Mucosa of stomach (tissue), 1 donor: Measurements from ENCODE around the gene ITGA1.

Source experiments
- H3K27me3 ChIP-seq: one replicate; pipeline ENCODE4 v1.7.0; 2013; ENCODE audit warnings: mild to moderate bottlenecking, low read length; ENCODE audit not compliant: control insufficient read depth, insufficient read depth
- H3K36me3 ChIP-seq: one replicate; pipeline ENCODE4 v1.7.0; 2013; ENCODE audit warnings: low read length; ENCODE audit not compliant: control insufficient read depth, insufficient read depth
- H3K4me1 ChIP-seq: one replicate; pipeline ENCODE4 v1.7.0; 2013; ENCODE audit warnings: mild to moderate bottlenecking, low read length; ENCODE audit not compliant: control insufficient read depth, insufficient read depth
- H3K4me3 ChIP-seq: one replicate; pipeline ENCODE4 v1.7.0; 2013; ENCODE audit warnings: low read length
- H3K9ac ChIP-seq: one replicate; pipeline ENCODE4 v1.7.0; 2013; ENCODE audit warnings: mild to moderate bottlenecking, low read length, moderate library complexity
- H3K9me3 ChIP-seq: one replicate; pipeline ENCODE4 v1.7.0; 2013; ENCODE audit warnings: mild to moderate bottlenecking, low read length, moderate library complexity; ENCODE audit not compliant: control insufficient read depth
- donor health status: Pancreatic carcinoma.

ITGA1 gene

DNA sequence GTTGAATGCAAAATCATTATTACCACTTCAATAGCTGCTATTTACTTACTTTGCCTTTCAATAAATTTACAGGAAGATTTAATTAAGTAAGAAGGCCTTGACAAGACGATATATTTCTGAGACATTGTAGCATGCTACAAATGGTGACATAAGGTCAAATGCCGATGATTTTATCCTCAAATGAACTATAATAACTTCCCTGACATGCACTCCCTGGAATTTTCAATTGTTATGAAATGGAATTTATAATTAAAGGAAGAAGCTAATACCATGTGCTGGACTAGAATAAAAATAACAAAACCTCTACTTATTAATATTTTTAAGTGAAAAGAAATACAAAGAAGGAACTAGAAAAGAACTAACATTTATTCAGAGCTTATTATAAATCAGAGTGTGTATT, 30.2 kb upstream of the ITGA1 start:
- no peaks in the 10 kb centered on the region for H3K9me3 ChIP-seq
- H3K9ac ChIP-seq: no peak overlapping the region
- H3K27me3 ChIP-seq: no peaks in the 10 kb centered on the region
- H3K36me3 ChIP-seq: no peaks in the 10 kb centered on the region
- H3K4me3 ChIP-seq: no peak overlapping the region
- H3K4me1 ChIP-seq: no peaks in the 10 kb centered on the region

DNA sequence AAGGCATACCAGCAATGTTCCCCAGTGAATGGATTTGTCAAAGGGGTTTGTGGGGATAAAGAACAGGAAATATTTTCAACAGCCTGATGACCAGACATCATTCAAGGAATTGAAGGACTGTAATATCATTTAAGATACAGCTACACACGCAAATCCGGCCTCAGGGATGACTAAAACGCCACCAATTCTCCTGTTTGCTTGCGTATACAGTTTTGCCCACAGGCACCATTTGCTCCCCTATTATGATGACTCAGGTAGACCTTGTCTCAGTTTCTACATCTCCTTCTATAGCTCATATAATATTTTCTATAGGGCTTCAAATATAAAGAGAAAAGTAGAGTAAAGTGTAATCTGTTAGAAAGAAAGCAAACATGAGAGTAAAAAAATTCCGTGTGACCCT, 29.7 kb upstream of the ITGA1 start:
- Histone ChIP-seq H3K4me3 (no peak overlapping the region), H3K4me1 (no peaks in the 10 kb centered on the region), H3K27me3 (no peaks in the 10 kb centered on the region), H3K9me3 (no peaks in the 10 kb centered on the region), H3K36me3 (no peaks in the 10 kb centered on the region), H3K9ac (no peak overlapping the region)

DNA sequence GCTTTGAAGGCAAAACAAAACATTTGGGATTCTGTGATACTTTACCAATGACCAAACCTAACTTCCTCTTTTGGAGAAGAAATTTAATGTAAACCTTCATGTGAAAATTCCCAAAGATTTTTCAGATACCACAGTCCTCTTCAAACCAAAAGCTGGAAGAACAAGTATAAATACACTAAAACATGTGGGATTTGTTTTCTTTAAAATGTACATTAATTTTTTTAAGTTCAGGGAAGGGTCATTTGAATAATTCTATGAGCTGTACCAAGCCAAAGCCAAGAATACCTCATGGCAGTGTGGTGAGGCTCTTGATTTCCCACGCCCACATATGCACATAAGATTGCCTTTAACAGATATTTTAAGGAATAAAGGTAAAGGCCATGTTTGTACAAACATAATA, 28.4 kb upstream of the ITGA1 start:
- Histone ChIP-seq H3K27me3 (no peaks in the 10 kb centered on the region), H3K9ac (no peak overlapping the region), H3K9me3 (no peaks in the 10 kb centered on the region), H3K36me3 (no peaks in the 10 kb centered on the region), H3K4me3 (no peak overlapping the region), H3K4me1 (no peaks in the 10 kb centered on the region)

DNA sequence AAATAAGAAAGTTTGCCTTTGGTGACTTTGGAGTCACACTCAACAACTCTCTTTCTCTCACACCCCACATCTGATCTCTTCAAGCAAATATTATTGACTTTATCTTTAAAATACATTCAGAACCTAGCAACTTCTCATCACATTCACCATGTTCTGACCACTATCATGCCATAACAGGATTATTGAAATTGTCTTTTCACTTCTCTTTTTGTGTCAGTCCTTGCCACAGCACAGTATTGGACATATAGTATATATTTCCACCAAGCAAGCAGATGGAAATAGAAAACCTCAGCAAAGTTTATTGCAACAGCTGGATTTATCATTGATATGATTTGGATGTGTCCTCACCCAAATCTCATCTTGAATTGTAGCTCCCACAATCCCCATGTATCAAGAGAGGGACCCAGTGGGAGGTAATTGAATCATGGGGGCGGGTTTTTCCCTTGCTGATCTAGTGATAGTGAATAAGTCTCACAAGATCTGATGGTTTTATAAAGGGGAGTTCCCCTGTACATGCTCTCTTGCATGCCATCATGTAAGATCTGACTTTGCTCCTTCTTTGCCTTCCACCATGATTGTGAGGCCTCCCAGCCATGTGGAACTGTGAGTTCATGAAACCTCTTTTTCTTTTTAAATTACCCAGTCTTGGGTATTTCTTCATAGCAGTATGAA, 26.9 kb upstream of the ITGA1 start:
- H3K27me3 ChIP-seq: no peaks in the 10 kb centered on the region
- H3K9ac ChIP-seq: no peak overlapping the region
- H3K36me3 ChIP-seq: no peaks in the 10 kb centered on the region
- H3K9me3 ChIP-seq: no peaks in the 10 kb centered on the region
- H3K4me1 ChIP-seq: no peaks in the 10 kb centered on the region
- no peak overlapping the region for H3K4me3 ChIP-seq

DNA sequence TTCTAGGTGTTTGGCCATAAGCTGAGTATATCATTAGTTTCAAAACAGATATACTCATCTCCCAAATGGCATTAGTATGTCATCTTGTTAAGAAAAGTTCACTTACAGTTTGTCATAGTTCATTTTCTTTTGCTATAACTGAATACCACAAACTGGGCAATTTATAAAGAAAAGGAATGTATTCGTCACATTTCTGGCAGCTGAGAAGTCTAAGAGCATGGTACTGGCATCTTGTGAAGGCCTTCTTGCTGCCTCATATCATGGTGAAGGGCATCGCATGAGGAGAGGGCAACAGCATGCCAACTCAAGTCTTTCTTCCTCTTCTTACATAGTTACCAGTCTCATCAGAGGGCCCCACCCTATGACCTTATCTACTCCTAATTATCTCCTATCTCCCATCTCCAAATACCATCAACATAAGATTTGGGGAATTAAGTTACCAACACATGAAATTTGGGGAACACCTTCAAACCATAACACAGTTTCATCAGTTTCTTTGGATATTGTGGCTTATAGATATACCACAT, 20.4 kb upstream of the ITGA1 start:
- Histone ChIP-seq H3K27me3 (no peaks in the 10 kb centered on the region), H3K9me3 (no peaks in the 10 kb centered on the region), H3K4me1 (no peaks in the 10 kb centered on the region), H3K36me3 (no peaks in the 10 kb centered on the region), H3K4me3 (no peak overlapping the region), H3K9ac (no peak overlapping the region)

DNA sequence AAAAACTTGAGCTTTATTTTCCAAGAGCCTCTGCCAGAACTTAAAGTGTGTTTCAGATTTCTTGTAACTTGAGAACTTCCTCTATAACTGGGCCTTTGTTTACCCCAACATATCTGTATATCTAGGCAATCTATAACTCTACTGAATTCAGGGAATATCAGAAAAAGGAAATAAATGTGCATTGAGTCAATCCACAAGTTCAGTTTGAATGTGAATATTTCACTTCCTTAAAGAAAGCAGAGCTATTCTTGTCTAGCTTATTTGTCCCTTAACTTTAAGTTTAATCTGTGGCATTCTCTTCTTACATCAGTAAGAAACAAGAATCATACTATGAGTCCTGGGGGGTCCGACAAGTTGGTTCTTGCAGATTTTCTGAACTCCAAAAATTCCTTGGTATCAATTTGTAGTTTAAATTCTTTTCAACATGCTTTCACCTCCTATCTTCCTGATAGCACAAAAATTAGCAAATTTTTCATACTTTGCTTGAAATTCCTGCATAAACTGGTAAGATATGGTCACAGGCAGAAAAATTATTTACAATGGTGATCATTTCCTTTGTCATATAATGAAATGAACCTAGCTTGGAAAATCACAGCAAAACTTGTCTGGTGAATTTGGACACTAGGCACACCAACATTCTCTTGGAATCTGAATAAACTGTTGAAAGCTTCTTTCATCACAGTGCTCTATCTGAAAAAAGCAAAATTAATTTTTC, 19.8 kb upstream of the ITGA1 start:
- no peaks in the 10 kb centered on the region for H3K9me3 ChIP-seq
- H3K4me3 ChIP-seq: no peak overlapping the region
- no peaks in the 10 kb centered on the region for H3K36me3 ChIP-seq
- H3K27me3 ChIP-seq: no peaks in the 10 kb centered on the region
- no peaks in the 10 kb centered on the region for H3K4me1 ChIP-seq
- no peak overlapping the region for H3K9ac ChIP-seq

DNA sequence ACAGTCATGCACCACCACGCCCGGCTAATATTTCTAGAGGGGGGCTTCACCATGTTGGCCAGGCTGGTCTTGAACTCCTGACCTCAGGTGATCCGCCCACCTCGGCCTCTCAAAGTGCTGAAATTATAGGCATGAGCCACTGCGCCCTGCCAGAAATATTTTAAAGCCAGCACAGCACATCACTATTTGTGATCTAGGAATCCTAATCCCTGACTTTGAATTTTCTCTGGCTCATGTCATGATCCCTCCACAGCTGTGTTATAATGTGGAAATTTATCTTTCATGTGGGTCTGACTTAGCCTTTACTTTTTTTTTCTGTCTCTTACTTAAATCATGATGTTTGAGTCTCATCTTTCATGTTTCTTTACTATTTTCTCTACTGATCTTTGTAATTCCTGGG, 18.7 kb upstream of the ITGA1 start:
- Histone ChIP-seq H3K27me3 (no peaks in the 10 kb centered on the region), H3K9ac (no peak overlapping the region), H3K9me3 (no peaks in the 10 kb centered on the region), H3K4me3 (no peak overlapping the region), H3K4me1 (no peaks in the 10 kb centered on the region), H3K36me3 (no peaks in the 10 kb centered on the region)

DNA sequence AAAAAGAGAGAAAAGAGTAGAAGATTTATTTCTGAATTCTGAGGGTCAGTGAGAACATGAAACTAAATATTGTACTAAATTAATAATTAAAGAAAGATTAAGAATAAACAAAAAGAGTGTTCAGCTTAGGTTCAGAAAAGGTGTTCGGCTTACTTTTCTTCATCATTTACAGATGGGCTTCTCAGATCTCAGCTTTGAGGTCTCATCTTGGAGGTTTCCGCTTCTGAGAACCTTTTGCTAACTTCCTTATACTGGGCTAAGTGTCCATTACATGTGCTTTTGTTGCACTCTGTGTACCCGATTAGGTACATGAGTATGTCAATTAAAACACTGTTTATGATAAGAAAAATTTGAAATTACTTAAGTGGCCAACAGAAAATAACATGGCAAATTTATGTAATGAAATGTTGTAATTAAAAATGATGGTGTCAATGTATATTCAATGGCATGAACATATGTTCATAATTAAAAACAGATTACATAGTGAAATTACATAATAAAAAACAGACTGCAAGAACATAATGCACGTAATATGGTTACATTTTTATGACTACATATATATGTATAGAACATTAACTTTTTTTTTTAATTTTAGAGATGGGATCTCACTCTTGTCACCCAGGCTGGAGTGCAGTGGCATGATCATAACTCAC, 17.3 kb upstream of the ITGA1 start:
- no peaks in the 10 kb centered on the region for H3K36me3 ChIP-seq
- no peak overlapping the region for H3K4me3 ChIP-seq
- no peaks in the 10 kb centered on the region for H3K27me3 ChIP-seq
- H3K4me1 ChIP-seq: no peaks in the 10 kb centered on the region
- no peak overlapping the region for H3K9ac ChIP-seq
- no peaks in the 10 kb centered on the region for H3K9me3 ChIP-seq

DNA sequence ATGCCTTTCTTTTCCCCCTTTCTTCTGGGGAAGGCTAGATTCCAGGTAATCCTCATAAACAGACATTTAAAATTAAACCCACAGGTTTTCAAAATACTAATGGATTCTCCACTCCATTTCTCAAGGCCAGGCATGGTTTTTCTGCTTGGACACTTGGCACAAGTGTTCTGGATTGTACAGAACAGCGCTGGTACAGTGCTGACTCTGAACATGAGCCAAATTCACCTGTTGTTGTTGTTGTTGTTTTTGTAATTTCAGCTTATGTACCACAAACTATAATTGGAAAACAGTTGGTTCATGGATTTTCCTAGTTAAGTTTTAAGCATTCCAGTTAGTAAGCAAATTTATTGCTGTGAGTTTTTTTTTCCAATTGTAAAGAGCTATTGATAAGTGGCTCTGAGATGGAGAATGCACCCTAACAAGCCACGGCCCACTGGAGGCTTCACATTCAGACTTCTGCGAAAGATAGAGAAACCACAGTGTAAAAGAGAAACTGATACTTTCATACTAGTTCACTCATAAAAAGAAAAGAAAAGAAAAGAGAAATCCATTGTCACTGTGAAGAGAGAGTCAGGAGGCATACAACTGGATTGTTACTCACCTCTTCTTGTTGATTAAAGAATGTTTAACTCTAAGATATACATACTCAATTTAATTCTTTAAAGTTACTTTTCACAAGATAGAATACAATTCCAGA, 16.2 kb upstream of the ITGA1 start:
- no peaks in the 10 kb centered on the region for H3K4me1 ChIP-seq
- no peaks in the 10 kb centered on the region for H3K27me3 ChIP-seq
- no peak overlapping the region for H3K9ac ChIP-seq
- no peaks in the 10 kb centered on the region for H3K36me3 ChIP-seq
- H3K4me3 ChIP-seq: no peak overlapping the region
- H3K9me3 ChIP-seq: no peaks in the 10 kb centered on the region

DNA sequence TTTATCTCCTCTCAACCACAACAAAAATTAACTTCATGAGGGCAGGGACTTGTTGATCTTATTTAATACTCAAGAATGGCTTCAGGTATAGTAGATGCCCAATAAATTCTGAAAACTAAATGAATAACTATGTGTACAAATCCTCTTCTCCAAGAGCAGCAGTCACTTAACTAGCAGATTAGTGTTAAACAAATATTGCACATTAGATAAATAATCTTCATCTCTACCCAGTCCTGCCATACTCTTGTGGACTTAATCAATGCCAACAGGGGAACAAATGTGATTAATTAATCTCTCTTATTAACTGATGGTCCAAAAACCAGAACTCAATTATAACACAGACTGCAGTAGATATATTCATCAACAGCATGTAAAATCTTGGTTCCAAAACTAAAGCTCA, 15.0 kb upstream of the ITGA1 start:
- H3K27me3 ChIP-seq: no peaks in the 10 kb centered on the region
- H3K9ac ChIP-seq: no peak overlapping the region
- H3K4me1 ChIP-seq: no peaks in the 10 kb centered on the region
- no peaks in the 10 kb centered on the region for H3K36me3 ChIP-seq
- H3K4me3 ChIP-seq: no peak overlapping the region
- H3K9me3 ChIP-seq: no peaks in the 10 kb centered on the region

DNA sequence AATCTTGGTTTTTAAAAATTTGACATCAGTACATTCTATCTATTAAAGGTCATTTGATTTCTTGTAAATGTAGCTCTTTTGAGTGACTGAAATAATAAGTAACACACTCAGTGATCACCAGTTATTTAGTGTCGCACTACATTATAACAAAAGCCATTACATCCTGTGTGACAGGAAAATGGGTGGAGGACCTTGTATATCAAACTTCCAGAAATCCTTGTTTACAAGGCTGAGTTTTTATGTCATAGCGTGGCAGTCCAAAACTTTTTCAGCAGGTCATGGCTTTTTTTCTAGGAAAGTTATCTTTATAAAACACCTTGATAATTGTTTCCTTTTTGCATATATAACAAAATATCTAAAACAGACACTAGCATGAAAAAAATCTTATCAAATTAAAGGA, 14.4 kb upstream of the ITGA1 start:
- Histone ChIP-seq H3K9ac (no peak overlapping the region), H3K4me3 (no peak overlapping the region)

DNA sequence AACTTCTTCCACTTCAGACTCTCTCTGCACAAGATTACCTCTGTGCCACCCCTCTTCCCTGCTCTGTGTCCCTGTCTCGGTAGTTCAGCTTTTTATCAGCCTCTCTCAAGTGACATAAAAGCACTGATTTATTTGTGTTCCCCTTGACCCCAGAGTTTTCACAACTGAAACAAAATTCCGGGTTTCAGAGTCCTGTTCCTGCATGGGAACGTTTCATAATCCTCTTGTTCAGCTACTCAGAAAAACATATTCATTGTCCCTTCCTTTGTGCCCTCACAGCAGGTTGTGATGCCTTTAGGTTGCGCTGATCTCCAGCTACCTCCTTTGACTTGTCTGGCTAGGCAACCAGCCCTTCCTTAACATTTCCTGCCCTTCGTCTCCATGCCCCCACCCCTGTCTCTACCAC, 13.7 kb upstream of the ITGA1 start:
- no peaks in the 10 kb centered on the region for H3K27me3 ChIP-seq
- H3K36me3 ChIP-seq: no peaks in the 10 kb centered on the region
- no peak overlapping the region for H3K9ac ChIP-seq
- no peak overlapping the region for H3K4me3 ChIP-seq
- no peaks in the 10 kb centered on the region for H3K9me3 ChIP-seq
- H3K4me1 ChIP-seq: no peaks in the 10 kb centered on the region

More for the DNA sequence above, 14.4 kb upstream of the ITGA1 start:
- Histone ChIP-seq H3K36me3 (no peaks in the 10 kb centered on the region), H3K9me3 (no peaks in the 10 kb centered on the region), H3K4me1 (no peaks in the 10 kb centered on the region), H3K27me3 (no peaks in the 10 kb centered on the region)
